IPS-NIHi7 (cell line): ENCODE measurements around the gene METTL25.

ENCODE experiments used
- DNase-seq: peaks from one replicate; pipeline ENCODE4 v3.0.0; 2012; ENCODE audit warnings: mixed read lengths; ENCODE audit errors: extremely low spot score

The METTL25 gene

GRCh38 chr12:82407481-82407880 is 49.2 kb downstream of the METTL25 start:
- no peak for DNase-seq

GRCh38 chr12:82408844-82409243 is 50.5 kb downstream of the METTL25 start:
- no peak for DNase-seq

- DNase-seq: no peak
Observed at GRCh38 chr12:82411546-82412230, 53.4 kb downstream of the METTL25 start.

GRCh38 chr12:82412246-82412645 is 53.9 kb downstream of the METTL25 start:
- no peak for DNase-seq

GRCh38 chr12:82414044-82414443 is 55.7 kb downstream of the METTL25 start:
- DNase-seq: no peak

GRCh38 chr12:82414926-82415325 is 56.6 kb downstream of the METTL25 start:
- no peak for DNase-seq

- DNase-seq: no peak
Observed at GRCh38 chr12:82415402-82415801, 57.1 kb downstream of the METTL25 start.

GRCh38 chr12:82425241-82425640 is 66.9 kb downstream of the METTL25 start:
- DNase-seq: no peak

- DNase-seq: no peak
Observed at GRCh38 chr12:82426081-82426480, 67.8 kb downstream of the METTL25 start.

- DNase-seq: no peak
Observed at GRCh38 chr12:82426586-82426985, 68.3 kb downstream of the METTL25 start.

- DNase-seq: no peak
Observed at GRCh38 chr12:82430541-82431145, 72.3 kb downstream of the METTL25 start.

- no peak for DNase-seq
Observed at GRCh38 chr12:82434392-82434911, 76.1 kb downstream of the METTL25 start.

- DNase-seq: no peak
Observed at GRCh38 chr12:82436354-82436753, 78.0 kb downstream of the METTL25 start.

GRCh38 chr12:82437744-82438143 is 79.4 kb downstream of the METTL25 start:
- no peak for DNase-seq

GRCh38 chr12:82438356-82438755 is 80.0 kb downstream of the METTL25 start:
- no peak for DNase-seq

GRCh38 chr12:82440885-82441284 is 82.6 kb downstream of the METTL25 start:
- DNase-seq: no peak

GRCh38 chr12:82448911-82449578 is 90.7 kb downstream of the METTL25 start:
- DNase-seq: no peak

- DNase-seq: no peak
Observed at GRCh38 chr12:82456633-82457032, 98.3 kb downstream of the METTL25 start.

GRCh38 chr12:82458101-82458500 is 99.8 kb downstream of the METTL25 start:
- no peak for DNase-seq

- DNase-seq: no peak
Observed at GRCh38 chr12:82461393-82461792, 103.1 kb downstream of the METTL25 start.

- DNase-seq: no peak
Observed at GRCh38 chr12:82461836-82462235, 103.5 kb downstream of the METTL25 start.

GRCh38 chr12:82468563-82468962 is 110.2 kb downstream of the METTL25 start:
- no peak for DNase-seq
